ENCODE data around the gene CARD11.

Gene CARD11

GRCh38 chr7:2978408-2978807, 65.3 kb downstream of the CARD11 start:
- DNase-seq (ENCODE audit: extremely low read depth, low read depth), result no peak

GRCh38 chr7:2975821-2976371, 67.8 kb downstream of the CARD11 start:
- no peak for DNase-seq (ENCODE audit: extremely low read depth, low read depth)
- no peak for TF ChIP-seq CTCF (IDR thresholded peaks at IDR 0.05; ENCODE audit: low read depth, low read length)

More at GRCh38 chr7:2978408-2978807, 65.3 kb downstream of the CARD11 start:
- TF ChIP-seq CTCF (IDR thresholded peaks at IDR 0.05; ENCODE audit: low read depth, low read length), result no peak

GRCh38 chr7:2974093-2974819, 69.4 kb downstream of the CARD11 start:
- TF ChIP-seq CTCF (IDR thresholded peaks at IDR 0.05; ENCODE audit: low read depth, low read length), result no peak
- no peak for DNase-seq (ENCODE audit: extremely low read depth, low read depth)

- TF ChIP-seq CTCF (IDR thresholded peaks at IDR 0.05; ENCODE audit: low read depth, low read length), result no peak
- DNase-seq (ENCODE audit: extremely low read depth, low read depth), result no peak
These were observed 70.9 kb downstream of the CARD11 start for GRCh38 chr7:2972835-2973161.

- no peak for TF ChIP-seq CTCF (IDR thresholded peaks at IDR 0.05; ENCODE audit: low read depth, low read length)
- DNase-seq (ENCODE audit: extremely low read depth, low read depth), result no peak
These were observed 71.5 kb downstream of the CARD11 start for GRCh38 chr7:2971914-2972834.

- TF ChIP-seq CTCF (IDR thresholded peaks at IDR 0.05; ENCODE audit: low read depth, low read length), result no peak
- no peak for DNase-seq (ENCODE audit: extremely low read depth, low read depth)
These were observed 72.8 kb downstream of the CARD11 start for GRCh38 chr7:2970861-2971260.

GRCh38 chr7:2970307-2970664, 73.4 kb downstream of the CARD11 start:
- no peak for DNase-seq (ENCODE audit: extremely low read depth, low read depth)
- TF ChIP-seq CTCF (IDR thresholded peaks at IDR 0.05; ENCODE audit: low read depth, low read length), result no peak

All from AG09319 (cell line).